Skeletal muscle cell (primary cell): ENCODE results near the gene SPPL3.
"Not testable (repeated sequence)": the region's sequence is repeated elsewhere in the genome, so short reads cannot be mapped to it uniquely, and the experiment has no call there.

Source experiments
- DNase-seq: peaks from one replicate; pipeline ENCODE4 v3.0.0-alpha.2; 2010; ENCODE audit warnings: low read depth
- H3K4me3 ChIP-seq: 2 replicates; pipeline ENCODE4 v1.5.1; 2011; ENCODE audit warnings: low read depth, mild to moderate bottlenecking, control low read depth, low read length, moderate library complexity

SPPL3 gene

DNA sequence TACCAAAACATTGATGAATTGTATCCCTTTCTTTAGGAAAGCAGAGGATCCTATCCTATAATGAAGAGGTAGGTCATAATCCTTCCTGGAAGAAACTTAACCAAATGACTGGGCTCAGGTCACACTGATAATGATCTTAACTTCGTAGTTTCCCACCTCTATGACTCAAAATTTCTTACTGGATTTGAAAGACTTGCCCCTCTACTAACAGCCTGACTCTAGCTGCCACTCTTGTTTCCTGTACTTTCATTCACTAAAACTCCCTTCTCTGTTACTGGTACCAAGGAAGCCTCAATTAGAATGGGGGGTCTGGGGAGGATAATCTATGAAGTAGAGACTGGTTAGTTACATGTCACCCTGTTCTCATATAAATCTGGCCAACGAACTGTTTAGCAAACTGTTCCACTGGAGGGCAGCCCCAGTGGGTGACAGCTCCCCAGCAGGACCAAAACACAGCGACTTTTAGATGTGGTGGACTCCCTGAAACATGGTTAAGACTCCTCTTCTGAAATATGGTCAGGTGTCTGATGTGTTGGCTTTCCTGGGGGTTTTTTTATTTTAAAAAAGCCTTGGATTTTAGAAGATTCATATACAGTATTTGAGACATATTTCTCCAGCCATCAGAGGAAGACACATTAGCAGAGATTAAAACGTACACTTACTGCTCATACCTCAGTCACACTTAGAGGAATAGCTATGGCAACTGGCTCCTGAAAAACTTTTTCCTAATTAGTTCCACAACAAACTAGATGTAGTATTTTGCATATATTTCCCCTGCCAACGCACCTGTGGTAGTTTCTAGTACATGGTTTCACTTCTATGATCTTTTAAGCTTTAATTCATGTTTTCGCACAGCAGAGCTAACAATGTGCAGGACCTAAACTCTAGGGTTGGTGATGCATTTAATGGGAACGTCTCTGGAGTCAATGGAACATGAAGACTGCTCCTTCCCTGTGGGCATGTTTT lies 106.2 kb downstream of the SPPL3 start:
- no peak for DNase-seq
- no peak overlapping the region for H3K4me3 ChIP-seq

DNA sequence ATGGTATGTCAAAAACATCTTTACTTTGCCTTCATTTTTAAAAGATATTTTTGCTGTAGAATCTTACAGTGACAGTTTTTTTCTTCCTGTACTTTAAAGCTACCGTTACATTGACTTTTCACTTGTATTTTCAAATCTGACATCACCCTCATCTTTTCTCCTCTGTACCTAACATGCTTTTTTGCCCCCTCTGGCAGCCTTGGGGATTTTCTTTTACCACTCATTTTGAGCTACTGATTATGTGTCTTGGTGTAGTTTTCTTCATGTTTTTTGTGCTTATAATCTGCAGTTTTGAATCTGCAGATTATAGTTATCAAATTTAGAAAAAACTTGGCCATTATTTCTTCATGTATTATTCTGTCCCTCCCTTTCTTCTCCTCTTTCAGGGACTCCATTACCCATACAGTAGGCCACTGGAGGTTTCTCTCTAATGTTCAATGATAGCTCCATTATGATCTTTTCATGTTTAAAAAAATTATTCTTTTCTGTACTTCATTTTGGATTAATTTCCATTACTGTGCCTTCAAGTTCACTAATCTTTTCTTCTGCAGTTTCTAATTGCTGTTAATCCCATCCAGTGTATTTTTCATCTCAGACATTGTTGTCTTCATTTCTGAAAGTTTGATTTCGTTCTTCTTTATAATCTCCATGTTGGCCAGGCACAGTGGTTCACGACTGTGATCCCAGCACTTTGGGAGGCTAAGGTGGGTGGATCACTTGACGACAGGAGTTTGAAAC lies 108.5 kb downstream of the SPPL3 start:
- no peak overlapping the region for H3K4me3 ChIP-seq
- no peak for DNase-seq

DNA sequence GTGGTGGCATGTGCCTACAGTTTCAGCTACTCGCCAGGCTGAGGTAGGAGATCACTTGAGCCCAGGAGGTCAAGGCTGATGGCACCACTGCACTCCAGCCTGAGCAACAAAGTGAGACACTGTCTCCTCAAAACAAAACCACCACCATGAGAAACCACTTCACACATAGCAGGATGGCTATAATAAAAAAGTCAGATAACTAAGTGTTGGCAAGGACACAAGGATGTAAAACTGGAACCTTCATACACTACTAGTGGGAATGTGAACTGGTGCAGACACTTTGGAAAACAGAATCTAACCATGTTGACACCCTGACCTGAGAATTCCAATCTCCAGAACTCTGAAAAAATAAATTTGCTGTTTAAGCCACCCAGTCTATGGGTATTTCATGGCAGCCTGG lies 110.8 kb downstream of the SPPL3 start:
- DNase-seq, result no peak
- H3K4me3 ChIP-seq, result no peak overlapping the region

DNA sequence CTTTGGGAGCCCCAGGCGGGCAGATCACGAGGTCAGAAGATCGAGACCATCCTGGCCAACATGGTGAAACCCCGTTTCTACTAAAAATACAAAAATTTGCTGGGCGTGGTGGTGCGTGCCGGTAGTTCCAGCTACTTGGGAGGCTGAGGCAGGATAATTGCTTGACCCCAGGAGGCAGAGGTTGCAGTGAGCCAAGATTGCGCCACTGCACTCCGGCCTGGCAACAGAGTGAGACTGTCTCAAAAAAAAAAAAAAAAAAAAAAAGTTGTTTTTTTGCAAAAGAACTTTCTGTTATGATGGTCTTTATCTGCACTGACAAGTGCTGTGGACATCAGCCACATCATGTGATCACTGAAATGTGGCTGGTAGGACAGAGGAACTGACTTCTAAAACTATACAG lies 111.7 kb downstream of the SPPL3 start:
- not testable (repeated sequence) for DNase-seq, H3K4me3 ChIP-seq

DNA sequence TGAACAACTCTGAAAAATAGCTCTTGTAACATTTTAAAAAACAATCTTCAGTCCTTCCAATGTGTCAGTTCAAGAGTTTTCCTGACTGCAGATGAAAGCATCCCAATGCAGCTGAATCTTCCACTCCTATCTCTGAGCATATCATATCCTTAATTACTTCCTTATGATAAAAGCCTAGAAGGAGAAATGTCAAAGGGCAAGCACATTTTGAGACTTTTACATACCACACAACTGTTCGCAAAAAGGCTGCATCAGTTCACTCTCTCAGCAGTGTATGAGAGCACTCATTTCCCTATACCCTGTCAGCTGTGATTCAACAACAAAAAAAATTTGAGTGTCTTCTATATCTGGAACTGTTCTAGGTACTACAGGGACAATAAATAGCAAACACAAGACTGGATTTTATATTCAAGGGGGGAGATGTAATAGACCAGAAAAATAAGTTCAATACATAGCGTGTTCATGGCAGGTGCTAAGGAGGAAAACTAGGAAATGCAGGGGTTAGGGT lies 112.4 kb downstream of the SPPL3 start:
- no peak overlapping the region for H3K4me3 ChIP-seq
- no peak for DNase-seq

DNA sequence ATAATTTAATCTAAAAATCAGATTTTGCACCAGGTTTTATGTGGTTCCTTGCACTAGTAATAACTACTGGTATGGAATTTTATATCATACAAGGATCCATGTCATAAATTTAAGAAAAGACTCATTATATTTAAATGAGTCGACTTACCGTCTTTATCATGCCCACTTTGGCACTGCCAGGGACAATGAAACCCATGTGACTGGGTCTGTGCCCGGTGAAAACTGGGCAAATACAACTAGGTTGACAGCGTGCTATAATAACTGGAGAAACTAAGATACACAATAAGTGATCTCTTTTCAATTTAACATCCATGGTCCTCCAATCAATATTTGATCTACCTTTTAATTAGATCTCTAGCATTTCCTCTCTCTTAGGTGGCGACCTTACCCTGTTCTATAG lies 114.0 kb downstream of the SPPL3 start:
- DNase-seq, result no peak
- H3K4me3 ChIP-seq, result no peak overlapping the region

DNA sequence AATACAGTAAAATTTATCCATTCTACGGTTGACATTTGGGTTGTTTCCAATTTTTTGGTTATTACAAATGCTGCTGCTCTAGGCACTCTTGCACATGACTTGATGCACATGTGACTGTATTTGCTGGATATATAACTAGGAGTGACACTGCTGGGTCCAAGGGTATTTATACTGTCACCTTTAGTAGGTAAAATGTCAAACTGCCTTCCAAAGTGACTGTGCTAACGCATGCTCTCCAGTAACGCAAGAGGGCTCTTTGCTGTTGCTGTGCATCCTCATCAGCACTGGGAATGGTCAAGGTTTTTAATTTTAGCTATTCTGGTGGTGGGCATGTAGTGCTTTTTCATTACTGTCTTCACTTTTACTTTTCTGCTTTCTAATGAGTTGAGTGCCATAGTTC lies 116.3 kb downstream of the SPPL3 start:
- H3K4me3 ChIP-seq, result no peak overlapping the region
- DNase-seq, result no peak

- H3K4me3 ChIP-seq, result no peak overlapping the region
- no peak for DNase-seq
Measured at GRCh38 chr12:120784804-120785203, 119.4 kb downstream of the SPPL3 start.

GRCh38 chr12:120783197-120783596 lies 121.0 kb downstream of the SPPL3 start:
- DNase-seq, result peak; percentile 31
- no peak overlapping the region for H3K4me3 ChIP-seq

DNA sequence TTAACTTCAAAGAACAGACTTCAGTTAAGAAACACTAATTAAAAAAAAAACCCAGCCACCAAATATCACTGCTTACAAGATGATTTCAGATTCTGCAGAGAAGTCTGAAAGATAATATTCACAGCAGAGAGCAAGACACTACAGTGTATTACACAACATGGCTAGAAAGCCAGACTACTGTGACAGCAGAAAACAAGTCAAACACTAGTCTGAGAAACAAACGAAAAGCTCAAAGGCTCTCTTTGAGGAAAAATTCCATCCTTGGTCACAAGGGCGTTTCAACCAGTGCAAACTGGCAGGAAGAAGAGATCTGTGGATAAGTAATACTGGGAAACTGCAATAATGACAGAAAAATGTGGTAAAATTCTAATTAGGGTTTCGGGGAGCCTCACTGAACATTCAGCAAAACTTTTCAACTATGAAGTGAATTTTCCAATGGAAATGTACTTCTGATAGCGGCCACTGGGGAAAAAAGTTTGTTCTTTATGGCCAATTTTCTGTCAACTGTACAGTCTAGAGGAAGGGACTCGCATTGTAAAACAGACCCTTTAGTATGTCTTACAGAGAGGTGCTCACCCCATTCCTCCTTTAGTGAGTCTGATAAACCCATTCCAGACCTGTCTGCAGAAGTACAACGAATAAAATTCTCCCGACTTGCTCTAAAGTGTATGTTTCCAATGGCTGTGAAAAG lies 128.2 kb downstream of the SPPL3 start:
- no peak overlapping the region for H3K4me3 ChIP-seq
- DNase-seq, result no peak

DNA sequence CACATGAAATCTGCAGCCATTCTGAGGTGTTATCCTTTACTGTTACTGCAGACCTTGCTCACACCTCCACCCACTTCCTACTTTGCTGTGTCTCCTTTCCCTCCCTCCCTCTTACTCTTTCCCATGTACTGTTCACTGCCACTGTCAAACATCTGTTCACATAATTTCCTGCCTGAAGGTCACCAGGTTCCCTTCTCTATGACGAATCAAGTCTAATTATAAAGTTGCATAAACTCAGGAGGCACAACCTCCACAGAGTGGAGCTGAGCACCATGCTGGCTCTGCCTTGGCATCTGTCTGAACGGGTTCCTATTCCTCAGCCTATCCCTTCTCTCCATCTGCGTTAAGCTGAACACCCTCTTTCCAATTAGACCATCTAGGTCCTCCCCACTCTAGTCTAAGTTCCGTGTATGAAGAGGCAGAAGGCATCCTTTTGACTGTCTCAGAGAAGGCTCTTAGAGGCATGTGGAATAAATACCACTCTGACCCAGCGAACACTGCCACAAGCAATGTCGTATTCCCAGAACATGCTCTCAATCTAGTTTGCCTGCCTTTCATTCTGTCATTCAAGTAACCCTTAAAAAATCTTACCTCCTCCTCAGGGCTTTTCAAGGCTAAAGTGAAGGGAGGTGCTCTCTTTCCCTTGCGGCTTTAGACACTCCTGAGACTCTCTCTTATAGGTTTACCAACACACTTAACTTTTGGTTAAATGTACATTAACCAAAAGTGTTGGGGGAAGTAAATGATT lies 129.8 kb downstream of the SPPL3 start:
- DNase-seq, result no peak
- no peak overlapping the region for H3K4me3 ChIP-seq

- DNase-seq, result no peak
Measured at GRCh38 chr12:120771097-120771496, 133.1 kb downstream of the SPPL3 start.

DNA sequence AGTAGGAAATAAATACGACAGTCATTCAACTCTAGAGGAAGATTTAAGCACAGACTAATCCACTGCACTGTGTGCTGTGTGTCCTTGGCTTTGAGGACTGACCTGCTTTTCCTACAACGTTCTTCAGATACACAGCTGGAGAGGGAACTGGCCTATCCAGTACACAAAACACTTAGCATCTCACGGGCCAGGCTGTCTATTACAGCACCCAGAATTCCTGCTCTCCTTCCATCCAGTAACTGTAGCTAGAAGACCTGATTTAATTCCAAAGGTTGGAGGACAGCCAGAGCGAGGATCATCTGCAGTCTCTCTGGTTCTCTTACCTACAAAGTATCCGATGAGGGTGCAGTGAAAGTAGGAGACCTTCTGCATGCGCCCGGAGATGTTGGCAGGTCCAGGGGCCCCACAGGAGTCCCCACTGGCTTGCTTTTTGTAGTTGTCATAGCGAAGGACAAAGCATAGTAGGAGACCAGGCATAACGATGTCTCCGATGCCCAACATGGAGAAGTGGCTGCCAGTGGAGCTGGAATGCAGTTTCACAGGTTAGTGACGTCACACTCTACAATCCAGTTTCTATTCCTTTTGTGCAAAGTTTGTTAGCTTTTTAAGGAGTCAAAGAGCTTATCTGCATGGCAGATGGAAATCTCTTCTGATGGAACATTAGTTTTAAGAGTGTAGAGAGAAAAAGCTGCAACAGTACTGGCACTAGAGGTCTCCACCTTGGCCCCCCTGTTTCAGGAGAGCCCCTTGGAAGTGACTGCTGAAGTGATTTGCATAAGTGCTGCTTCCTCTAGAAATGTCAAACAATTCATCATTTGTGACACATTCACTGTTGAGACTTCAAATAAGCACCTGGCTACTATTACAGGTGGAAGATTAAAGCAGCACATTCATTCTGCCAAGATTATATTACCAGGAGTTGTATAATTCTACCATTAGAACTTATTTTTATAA lies 136.8 kb downstream of the SPPL3 start:
- H3K4me3 ChIP-seq, result no peak overlapping the region
- no peak for DNase-seq

More at GRCh38 chr12:120771097-120771496, 133.1 kb downstream of the SPPL3 start:
- H3K4me3 ChIP-seq, result no peak overlapping the region

GRCh38 chr12:120766566-120766965 lies 137.6 kb downstream of the SPPL3 start:
- H3K4me3 ChIP-seq, result no peak overlapping the region

GRCh38 chr12:120764816-120765215 lies 139.3 kb downstream of the SPPL3 start:
- H3K4me3 ChIP-seq, result no peak overlapping the region

More at GRCh38 chr12:120766566-120766965, 137.6 kb downstream of the SPPL3 start:
- no peak for DNase-seq

DNA sequence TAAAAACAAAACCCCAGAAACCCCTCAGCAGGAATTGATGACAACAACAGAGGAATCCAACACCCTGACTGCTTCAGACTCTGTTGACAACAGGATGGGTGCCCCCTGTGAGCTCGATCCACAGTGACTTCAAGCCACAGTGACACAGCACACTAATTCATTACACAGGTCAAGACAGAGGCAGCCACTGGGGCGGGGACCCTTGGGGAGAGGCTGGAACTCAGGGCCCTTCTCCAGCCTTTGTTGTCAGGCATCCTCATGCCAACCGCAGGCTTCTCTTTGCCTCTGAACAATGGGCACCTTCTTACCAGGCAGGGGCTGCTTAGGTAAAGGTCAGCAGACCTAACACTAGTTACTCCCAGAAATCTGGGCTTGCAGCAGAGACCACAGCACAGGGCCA lies 140.9 kb downstream of the SPPL3 start:
- no peak for DNase-seq
- H3K4me3 ChIP-seq, result no peak overlapping the region

More at GRCh38 chr12:120764816-120765215, 139.3 kb downstream of the SPPL3 start:
- DNase-seq, result no peak

DNA sequence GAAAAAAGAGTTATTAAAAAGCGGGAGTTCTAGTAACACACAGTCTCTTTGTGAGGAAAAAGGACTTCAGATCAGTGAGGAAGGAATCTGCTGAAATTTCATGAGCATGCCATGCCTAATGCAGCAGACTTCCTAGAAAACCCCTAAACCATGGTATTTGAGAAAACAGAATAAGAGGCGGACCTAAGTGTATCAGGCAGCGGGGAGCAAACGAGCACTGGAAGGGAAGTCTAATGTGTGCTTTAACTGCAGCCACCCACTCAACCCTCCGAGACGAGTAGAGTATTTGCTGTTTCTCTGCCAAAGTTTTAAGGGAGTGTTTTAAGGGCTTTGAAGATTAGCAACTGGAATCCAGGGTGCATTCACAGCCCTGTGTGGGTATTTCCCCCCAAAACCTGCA lies 142.1 kb downstream of the SPPL3 start:
- no peak overlapping the region for H3K4me3 ChIP-seq

DNA sequence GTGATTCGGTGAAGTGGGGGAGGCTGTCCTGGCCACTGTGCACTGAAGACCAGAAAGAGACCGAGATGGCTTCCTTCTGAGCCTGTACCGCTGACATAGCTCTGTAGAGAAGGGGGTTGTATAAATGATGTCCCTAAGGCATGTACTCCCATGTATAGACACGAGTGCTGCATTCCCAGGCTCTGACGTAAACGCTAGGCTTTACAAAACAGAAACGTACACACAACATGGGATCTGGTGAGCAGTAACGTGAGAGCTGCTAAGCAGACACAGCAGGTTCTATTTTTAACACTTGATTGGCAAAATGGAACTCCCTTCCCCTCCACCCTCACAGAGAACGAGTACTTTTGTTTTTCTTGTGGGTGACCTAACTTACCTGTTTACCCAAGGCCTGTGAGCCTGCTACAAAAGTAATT lies 142.6 kb downstream of the SPPL3 start:
- no peak overlapping the region for H3K4me3 ChIP-seq
- DNase-seq, result peak; percentile 89

More for the DNA sequence above, 142.1 kb downstream of the SPPL3 start:
- DNase-seq, result no peak
